GM21717 (cell line): Measurements from ENCODE around the gene MAP9.
"Not testable (repeated sequence)": the region's sequence is repeated elsewhere in the genome, so short reads cannot be mapped to it uniquely, and the experiment has no call there.

ENCODE experiments used
- ATAC-seq: cut with Tn5 transposase; IDR thresholded peaks from one replicate; pipeline ENCODE4 v1.9.1; 2021; ENCODE audit warnings: mild to moderate bottlenecking, moderate library complexity; ENCODE audit not compliant: unreplicated experiment

Gene MAP9

GRCh38 chr4:155376387-155377268 lies at the start of gene MAP9:
MAP9 (minus strand) TSS chr4:155376965; CDS start chr4:155375850, 1,115 bp downstream.
- ATAC-seq = peak; percentile 99

- ATAC-seq = not testable (repeated sequence)
Measured at GRCh38 chr4:155424778-155425177, 48.0 kb upstream of the MAP9 start.

- no peak for ATAC-seq
Measured at GRCh38 chr4:155423671-155424070, 46.9 kb upstream of the MAP9 start.

- no peak for ATAC-seq
Measured at GRCh38 chr4:155419266-155419665, 42.5 kb upstream of the MAP9 start.

- no peak for ATAC-seq
Measured at GRCh38 chr4:155415662-155416061, 38.9 kb upstream of the MAP9 start.

- no peak for ATAC-seq
Measured at GRCh38 chr4:155413451-155413850, 36.7 kb upstream of the MAP9 start.

GRCh38 chr4:155411546-155411945 lies 34.8 kb upstream of the MAP9 start:
- ATAC-seq = no peak

- peak; percentile 56 for ATAC-seq
Measured at GRCh38 chr4:155408796-155409195, 32.0 kb upstream of the MAP9 start.

GRCh38 chr4:155407480-155407879 lies 30.7 kb upstream of the MAP9 start:
- no peak for ATAC-seq

GRCh38 chr4:155405059-155405458 lies 28.3 kb upstream of the MAP9 start:
- ATAC-seq = no peak

- ATAC-seq = no peak
Measured at GRCh38 chr4:155403886-155404285, 27.1 kb upstream of the MAP9 start.

GRCh38 chr4:155402941-155403340 lies 26.2 kb upstream of the MAP9 start:
- no peak for ATAC-seq

- no peak for ATAC-seq
Measured at GRCh38 chr4:155400893-155401292, 24.1 kb upstream of the MAP9 start.

- no peak for ATAC-seq
Measured at GRCh38 chr4:155399974-155400697, 23.4 kb upstream of the MAP9 start.

GRCh38 chr4:155392481-155393184 lies 15.9 kb upstream of the MAP9 start:
- no peak for ATAC-seq

GRCh38 chr4:155391932-155392331 lies 15.2 kb upstream of the MAP9 start:
- no peak for ATAC-seq

- ATAC-seq = no peak
Measured at GRCh38 chr4:155388162-155388561, 11.4 kb upstream of the MAP9 start.

GRCh38 chr4:155383541-155383940 lies 6.8 kb upstream of the MAP9 start:
- no peak for ATAC-seq

GRCh38 chr4:155377276-155377675 lies 511 bp upstream of the MAP9 start:
- ATAC-seq = no peak

GRCh38 chr4:155371432-155372043 lies 5.2 kb downstream of the MAP9 start:
- ATAC-seq = peak; percentile 35

- ATAC-seq = no peak
Measured at GRCh38 chr4:155367608-155368007, 9.2 kb downstream of the MAP9 start.
